HS-5 (cell line): ENCODE data around the gene SORCS1.
"Not testable (repeated sequence)": the region's sequence is repeated elsewhere in the genome, so short reads cannot be mapped to it uniquely, and the experiment has no call there.

ENCODE experiments used
- DNase-seq: peaks from one replicate; pipeline ENCODE4 v3.0.0-alpha.2; 2012; ENCODE audit warnings: low read depth

SORCS1 gene

DNA sequence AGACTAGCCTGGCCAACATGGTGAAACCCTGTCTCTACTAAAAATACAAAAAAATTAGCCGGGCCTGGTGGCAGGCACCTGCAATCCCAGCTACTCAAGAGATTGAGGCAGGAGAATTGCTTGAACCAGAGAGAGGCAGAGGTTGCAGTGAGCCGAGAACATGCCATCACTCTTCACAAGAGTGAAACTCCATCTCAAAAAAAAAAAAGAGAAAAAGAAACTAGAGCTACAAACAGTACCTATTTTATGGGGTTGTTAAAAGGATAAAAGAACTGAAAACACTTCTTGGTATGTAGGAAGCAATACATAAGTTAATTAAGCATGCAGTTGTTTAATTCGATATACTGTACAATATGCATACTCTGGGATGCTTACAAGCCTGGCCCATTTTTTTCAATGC is 216.9 kb downstream of the SORCS1 start:
- no peak for DNase-seq

DNA sequence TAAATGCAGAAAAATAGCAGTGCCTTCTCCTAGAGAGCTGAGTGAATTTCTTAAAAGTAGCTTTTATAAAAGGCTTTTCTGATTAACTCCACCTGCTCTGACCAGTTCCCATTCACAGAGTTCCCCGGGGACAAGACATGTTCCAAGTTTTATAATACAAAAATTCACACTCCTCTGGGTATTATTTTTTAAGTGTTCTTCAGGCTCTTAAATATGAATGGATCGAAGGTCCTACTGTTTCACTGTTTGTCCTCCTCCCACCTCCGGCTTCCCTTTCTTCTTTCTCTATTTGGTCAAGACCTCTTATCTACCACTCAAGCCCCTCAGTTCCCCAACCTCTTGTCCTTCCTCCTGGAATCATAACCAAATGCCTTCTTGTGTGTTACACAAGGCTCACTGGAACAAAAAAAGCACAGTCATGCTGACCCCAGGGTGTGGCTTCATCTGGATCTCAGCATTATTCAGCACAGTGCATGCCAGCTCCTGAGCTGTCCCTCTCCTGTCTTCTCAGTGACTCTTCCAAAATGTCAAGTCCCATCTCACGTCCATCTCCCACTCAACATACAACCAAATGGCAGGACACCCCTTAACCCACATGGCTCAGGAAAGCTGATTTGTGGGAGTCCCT is 222.4 kb downstream of the SORCS1 start:
- no peak for DNase-seq

DNA sequence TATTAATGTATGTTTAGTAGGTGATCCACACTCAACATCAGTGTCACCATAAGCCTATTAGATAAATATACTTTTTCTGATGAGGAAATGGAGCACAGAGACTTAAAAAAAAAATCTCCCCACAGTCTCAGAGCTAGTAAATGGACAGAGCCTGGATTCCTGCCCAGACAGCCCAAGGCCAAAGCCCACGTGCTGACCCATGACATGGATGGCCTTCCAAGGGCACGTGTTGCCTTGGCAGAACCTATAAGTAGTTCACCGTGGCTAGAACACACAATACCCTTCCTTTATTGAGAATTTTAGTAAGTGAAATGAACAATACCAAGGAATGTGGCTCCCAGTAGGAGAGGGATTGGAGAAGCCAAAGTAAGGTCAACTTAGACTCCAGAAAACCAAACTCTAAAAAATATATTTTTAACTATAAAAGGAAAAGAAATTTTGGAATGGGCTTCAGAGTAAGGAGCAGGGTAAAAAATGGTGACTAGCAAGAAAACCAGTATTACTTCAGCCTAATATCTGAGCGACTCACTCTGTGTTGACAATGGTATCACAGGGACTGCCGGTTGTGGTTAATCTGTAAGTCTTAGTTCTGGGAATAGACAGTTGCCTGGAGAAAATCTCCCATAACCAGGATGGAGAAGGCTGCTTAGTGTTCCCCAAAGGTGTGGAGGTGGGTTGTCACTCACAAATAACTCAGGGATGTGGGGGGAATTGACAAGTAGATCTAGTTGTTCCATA is 223.0 kb downstream of the SORCS1 start:
- no peak for DNase-seq

DNA sequence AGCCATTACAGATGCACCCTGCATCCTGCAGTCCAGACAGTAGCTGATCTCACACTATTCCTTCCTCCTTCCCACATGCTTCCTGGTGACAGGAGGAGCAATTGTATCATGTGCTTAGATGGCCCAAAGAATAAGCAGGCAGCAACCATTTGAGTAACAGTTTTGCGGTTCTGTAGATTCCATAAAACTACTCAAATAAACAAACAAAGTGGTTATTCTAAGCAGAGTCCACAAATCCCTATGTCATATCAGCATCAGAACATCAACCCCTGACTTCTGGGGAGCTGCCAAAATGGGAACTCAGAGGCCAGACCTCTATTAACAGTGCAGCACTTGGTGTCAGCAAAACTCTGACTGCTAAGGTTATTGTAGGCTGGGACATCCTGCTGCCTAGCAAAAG is 226.0 kb downstream of the SORCS1 start:
- no peak for DNase-seq

DNA sequence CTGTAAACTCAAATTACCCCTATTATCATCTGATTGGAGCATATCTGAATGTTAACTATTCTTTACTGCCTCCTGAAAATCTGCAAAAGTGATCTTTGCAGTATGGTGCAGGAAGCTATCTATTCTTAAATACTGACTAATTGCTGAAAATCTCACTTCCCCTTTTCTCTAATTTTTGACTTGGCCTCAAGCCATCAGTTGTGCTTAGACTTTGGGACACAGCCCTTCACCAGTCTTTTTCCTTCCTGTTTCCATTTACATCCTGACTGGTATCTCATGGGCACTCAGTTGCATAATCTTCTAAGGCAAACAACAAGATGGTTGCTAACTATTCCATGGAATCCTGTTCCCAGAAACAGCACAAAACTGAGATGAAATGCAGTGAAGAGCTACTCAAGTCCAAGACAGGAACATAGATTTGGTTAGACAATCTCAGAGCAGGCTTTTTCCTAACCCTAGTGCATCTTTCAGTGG is 228.5 kb downstream of the SORCS1 start:
- no peak for DNase-seq

DNA sequence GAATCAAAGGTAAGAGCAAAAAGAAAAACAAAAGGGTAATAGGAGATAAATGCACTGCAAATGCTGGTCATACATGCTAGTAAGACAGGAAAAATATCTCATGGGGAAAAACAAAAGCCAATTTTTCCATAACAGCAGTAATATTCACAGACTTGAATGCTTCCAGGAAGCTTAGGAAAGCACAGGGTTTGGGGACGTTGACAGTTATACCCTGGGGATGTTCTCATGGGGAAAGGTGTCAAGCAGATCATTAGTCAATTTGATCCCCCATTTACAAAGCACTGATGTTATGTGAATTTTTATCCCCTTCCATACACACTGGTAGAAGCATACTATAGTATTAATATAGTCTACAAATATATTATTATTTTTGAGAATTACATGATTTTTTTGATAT is 232.7 kb downstream of the SORCS1 start:
- no peak for DNase-seq

DNA sequence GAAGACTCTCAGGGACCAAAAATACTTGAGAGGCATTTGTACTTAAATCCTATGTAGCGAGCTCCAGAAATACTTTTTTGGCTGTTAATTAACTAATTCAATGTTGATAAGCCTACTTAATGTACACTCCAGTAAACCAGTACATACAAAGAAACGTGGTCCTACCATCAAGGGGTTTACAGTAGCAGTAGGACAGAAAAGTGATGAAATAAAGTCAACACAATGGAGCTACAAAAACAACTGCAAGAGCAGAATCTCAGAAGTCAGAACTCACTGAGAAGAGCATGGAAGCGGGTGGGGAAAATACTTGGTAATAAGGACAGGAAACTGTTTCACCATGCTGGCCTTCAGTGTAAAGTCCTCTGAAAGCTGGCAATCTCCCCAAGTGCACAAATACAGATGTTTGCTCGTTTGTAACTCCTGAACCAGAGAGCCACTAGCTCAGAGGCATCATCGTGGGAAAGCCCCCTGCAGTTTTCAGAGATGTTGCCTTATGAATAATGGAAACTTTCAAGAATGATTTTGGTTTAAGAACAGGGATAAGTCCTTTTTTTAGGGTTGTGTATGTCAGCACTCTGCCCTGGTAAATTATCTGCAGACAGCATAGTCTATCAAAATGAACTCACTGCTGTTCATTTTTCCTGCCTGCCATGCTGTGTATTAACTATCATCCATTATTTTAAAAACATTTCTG is 233.2 kb downstream of the SORCS1 start:
- DNase-seq: no peak

DNA sequence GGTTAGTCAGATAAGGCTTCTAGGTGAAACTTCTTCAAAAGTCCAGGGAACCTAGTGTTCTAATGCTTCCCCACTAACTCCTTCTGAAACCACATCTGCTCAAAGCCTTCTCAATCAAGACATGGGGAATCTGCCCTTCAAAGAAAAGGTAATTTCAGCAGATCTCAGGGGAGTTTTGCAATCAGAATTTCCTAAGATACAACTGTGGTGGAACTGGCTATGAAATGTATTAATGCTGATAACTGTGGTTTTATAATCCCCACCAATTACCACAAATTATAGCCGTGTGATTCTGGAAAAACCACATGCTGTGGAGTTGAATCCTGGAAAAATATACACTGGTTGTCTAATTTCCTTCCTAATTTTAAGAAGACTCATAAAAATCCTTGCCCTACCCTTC is 233.8 kb downstream of the SORCS1 start:
- no peak for DNase-seq

DNA sequence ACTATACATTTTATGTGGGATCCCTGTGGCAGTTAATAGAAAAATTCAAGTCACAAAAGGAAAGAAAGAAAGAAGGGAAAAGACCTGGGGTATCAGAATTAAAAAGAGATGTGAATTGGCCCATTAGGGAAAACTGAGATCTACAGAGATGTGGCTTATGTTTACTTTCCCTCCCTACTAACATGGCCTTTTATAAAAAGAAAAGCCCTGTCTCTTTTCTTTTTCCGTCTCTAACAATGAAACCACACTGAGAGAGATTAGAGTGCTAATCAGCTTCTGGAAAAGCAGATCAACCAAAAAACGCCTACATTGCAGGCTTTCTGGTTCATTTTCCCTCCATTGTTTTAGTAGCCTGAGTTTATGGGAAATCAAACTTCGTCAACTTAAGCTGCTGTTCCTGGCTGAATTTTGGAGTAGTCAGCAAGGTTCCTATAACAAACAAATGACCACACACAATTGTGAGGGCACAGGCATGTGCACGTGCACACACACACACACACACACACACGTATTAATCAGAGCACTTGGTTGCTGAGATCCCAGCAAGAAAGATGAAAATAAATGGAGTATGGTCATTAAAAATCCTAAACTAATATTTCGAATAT is 235.1 kb downstream of the SORCS1 start:
- no peak for DNase-seq

DNA sequence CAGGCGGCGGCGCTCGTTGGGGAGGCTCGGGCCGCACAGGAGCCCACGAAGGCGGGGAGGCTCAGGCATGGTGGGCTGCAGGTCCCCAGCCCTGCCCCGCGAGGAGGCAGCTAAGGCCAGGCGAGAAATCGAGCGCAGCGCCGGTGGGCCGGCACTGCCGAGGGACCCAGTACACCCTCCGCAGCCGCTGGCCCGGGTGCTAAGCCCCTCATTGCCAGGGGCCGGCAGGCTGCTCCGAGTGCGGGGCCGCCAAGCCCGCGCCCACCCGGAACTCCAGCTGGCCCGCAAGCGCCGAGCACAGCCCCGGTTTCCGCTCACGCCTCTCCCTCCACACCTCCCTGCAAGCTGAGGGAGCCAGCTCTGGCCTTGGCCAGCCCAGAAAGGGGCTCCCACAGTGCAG is 236.4 kb downstream of the SORCS1 start:
- DNase-seq: not testable (repeated sequence)

DNA sequence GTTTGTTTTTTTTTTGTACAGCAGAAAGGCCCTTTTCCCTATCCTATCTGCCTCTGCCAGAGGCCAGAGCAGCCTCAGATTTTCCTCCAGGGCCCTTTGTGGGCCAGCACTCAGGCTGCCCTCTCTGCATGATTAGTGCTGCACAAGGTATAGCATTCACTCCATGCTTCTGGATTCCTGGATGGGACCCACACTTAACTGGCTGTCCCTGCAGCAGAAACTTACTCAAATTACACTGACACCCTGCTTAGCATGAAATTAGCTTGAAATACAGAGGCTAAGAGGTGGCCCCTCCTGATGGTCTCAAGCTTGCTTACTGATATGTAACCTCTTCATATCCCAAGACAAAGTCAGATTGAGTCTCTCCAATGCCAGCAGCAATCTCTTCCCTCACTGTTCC is 239.3 kb downstream of the SORCS1 start:
- no peak for DNase-seq

DNA sequence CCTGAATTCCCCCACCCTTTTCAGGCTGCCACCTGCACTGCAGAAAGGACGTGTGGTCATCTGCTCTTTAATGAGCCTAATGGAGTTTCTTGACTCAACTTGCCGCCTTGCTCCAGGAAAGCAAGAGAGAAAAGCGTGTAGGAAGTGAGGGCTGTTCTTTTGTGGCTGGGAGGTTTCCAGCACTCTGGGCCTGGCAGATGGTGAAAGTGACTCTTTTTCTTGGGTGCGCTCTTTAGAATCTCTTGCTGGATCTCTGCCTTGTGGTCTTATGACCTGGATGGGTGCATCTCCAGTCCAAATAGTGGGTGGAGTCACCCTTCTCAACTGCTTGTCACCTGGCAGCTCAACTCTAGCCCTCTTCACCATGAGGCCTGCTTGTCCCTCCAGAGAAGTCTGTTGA is 244.0 kb downstream of the SORCS1 start:
- no peak for DNase-seq

DNA sequence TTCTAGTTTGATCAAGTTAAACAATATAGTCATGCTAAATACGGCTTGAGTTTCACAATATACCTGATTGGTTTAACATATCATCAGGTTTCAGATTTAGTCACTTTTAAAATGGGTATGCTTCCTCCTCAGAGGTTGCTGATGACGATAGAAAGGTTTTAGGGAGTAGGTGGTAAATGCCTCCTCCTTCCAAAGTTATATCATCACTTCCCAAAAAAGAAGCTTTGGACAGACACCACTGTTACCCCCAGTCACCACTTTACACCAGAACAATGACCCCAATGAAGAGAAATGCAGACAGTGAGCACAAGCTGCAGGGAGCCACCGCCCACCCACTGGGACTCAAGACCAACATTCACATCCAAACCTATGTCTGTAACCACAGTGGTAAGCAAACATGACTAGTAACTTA is 244.6 kb downstream of the SORCS1 start:
- no peak for DNase-seq

DNA sequence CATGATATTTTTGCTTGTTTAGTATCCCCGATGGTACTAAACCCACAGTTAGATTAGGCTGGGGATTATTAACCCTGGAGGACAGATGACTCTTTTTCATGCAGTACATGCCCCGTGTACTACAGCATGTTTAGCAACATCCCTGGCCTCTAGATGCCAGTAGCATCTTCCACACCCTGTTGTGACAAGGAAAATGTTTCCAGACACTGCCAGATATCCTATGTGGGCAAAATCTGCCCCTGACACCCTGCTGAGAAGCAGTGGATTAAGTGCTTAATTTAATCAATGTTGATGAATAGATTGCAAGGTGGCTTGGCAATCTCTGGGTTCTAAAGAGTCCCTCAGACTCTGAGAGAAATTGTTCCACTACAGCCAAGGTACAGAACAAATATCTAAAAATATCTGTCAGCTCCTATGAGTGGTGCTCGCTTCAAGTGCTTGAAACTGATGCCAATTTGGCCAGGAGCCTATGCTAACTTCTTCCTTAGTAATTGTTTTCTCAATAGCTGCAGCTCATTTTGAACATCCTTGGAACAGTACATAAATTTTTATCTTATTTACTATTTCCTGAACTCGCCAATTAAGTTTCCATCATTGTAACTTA is 247.0 kb downstream of the SORCS1 start:
- DNase-seq: no peak

DNA sequence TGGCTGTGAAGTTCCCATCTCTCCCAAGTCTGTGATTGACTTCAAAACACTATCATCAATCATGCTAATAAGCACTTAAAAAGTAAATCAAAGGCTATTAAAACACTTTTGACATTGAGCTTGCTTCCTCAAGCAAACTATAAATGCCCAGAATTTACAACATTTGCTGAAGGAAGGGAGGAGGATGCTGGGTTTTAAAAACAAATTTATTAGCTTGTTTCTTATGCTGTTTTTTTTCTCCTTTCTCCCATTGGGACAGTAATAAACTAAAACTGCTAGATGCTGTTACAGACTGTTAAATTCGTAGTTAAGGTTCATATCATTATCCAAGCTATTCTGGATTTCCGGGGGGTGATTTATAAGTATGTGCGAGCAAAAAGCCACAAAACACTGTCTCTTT is 250.5 kb downstream of the SORCS1 start:
- no peak for DNase-seq

DNA sequence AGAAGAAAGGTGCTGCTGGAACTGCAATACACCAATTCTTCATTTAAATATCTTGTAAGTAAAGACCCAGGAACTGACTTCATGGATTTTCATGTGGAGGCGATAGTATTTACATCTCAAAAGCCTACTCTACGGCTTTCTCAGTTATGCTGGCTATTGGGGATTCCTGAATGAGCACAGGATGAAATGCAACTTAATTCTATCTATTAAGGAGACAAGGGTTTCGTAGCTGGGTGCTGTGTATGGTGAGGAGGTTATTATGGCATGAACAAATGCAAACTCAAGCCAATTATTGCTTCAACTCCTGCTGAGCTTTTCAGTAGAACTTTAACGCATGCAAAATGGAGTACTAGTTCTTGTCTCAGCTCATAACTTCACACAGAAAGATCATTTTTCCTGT is 251.2 kb downstream of the SORCS1 start:
- DNase-seq: no peak

DNA sequence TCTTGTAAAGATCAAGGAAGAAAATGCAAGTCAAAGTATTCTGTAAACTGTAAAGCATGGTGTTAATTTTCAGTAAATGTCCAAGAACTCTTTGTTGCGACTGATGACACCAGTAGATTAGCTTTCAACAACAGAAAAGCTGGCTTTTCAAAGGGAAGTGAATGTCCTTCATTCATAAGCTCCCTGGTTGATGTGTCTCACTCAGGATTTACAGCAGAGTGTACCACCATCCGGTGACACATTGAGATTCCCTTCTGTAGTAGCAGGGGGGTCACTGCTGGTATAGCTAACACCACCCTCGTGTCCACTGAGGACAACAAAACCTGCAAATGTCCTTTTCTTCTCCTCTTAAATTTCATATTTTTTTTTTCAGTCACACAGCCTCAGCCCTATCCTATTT is 253.4 kb downstream of the SORCS1 start:
- no peak for DNase-seq

DNA sequence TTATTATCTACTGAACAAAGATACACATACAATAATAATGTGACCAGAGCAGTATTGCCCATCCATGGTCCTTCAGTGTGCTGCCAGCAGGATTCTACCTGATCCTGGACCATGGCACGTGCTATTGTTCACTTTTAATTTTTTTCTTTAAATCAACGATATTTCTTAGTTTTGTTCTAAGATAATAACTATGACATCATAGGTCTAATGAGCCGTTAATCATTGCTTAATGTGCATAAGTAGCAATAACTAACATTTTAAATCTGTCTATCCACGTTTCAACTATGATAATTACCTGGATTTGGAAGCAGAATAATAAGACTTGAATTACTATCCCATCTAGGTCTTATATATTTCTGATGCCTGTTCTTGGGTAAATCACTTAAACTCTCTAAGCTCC is 253.8 kb downstream of the SORCS1 start:
- DNase-seq: no peak

DNA sequence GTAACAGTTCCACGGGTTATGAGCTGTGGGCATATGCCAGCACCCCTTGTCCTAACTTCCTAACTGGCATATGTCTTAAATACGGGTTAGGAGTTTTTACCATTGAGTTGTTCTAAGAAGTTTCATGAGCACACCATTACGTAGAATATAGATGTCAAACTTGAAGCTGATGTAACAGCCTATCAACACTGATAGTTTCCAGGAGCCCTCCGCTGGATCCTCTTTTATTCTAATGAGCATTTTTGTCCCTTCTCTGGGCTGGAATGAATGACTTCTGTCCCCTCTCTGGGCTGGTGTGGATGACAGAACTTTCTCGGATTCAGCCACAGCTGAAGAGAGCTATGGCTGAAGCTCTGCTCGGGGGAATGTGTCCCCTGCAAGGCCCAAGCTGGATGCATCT is 256.3 kb downstream of the SORCS1 start:
- DNase-seq: no peak

DNA sequence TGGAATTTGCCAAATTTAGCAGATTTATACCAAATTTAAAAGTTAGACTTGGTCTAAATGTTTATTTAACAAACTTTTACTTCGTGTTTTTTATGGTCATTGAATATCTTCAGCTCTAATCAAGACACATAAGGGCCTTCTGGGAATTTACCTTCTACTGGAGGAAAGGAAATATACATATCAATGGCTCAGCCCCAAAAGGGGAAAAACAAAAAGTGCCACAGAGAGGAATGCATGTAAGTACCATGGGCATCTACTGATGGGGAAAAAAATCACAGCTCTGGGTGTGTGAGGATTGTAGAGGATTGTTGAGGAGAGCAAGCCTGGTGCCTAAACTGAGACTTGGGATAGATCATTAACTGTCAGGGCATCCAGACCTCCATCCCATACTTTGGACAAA is 260.3 kb downstream of the SORCS1 start:
- DNase-seq: no peak

DNA sequence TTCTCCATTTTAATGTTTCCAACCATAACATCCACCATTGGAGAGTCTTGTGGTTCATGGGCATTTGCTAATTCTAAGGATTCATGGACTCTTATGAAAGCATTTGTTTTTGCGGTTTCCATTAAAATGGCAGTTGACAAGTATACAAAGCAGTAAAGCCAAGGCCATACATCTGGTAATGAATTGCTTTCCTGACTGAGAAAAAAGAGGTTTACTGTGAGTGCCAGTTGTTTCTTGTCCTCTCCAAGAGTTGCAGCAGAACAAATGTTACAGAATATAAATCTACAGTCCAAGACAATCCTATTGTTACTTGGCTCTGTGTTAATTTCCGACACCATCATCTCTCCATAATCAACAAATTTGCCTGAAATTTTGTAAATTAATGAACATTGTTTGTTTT is 261.3 kb downstream of the SORCS1 start:
- no peak for DNase-seq

DNA sequence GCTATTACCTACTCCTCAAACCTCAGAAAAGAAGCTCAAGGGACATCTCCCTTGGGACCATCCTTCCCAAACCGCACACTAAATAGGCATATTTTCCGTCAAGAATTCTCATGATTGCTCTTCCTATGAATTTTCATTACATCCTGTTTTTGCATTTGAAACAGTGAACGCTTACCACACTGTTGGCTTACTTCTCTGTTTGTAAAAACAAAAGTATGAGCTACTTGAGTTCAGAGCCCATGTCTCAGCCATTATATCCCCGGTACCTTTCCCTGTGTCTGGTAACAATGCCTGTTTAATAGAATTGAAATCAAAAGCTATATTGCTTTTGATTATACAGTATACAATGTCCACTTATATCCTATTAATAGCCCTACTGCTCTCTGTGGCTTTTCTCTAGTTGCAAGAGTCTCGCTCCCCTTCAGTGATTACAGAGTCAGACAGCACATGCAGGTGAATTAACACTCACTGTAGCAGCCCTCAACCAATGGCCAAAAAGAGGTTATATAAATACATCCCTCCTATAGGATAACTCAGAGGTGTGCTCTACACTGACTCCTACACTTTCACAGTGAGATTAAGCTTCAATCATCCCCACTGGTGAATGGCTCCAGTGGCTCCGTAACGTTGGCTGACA is 264.4 kb downstream of the SORCS1 start:
- no peak for DNase-seq
